HTERT RPE-1 (cell line): ENCODE data around the gene CLEC4A.
"Not testable (repeated sequence)": the region's sequence is repeated elsewhere in the genome, so short reads cannot be mapped to it uniquely, and the experiment has no call there.

ENCODE experiments used
- in situ Hi-C: fragments of 300-500 bp; cut with MboI; formaldehyde crosslinking; loops from 4 replicates; pipeline ENCODE4 v1.14.3; 2020; ENCODE audit warnings: low sequenced_read_pairs

The CLEC4A gene

DNA sequence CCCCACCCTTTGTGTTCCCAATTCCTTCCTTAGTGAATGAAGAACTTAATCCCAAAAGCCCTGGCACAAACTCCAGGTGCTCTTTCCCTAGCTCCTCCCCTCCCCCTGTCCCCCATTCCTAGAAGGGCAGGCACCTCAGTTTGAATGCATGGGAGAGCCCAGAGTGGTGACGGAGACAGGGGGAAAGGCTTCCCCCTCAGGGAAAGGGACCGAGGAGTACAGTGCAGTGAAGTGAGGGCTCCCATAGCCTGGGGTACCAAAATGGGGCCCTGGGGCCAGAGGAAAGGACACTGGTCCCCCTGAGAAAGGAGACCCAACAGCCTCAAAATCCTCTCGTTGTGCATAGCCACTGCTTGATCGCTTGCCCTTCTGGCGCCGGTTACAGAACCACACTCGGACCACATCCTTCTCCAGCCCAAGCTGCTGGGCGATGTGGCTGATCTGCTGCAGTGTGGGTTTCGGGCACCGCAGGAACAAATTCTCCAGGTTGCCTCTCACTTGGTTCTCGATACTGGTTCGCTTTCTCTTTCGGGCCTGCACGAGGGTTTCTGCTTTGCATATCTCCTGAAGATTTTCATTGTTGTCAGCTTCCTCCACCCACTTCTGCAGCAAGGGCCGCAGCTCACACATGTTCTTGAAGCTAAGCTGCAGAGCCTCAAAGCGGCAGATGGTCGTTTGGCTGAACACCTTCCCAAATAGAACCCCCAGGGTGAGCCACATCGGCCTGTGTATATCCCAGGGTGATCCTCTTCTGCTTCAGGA, 10.4 kb downstream of the CLEC4A start:
- in situ Hi-C loops: not testable (repeated sequence)

DNA sequence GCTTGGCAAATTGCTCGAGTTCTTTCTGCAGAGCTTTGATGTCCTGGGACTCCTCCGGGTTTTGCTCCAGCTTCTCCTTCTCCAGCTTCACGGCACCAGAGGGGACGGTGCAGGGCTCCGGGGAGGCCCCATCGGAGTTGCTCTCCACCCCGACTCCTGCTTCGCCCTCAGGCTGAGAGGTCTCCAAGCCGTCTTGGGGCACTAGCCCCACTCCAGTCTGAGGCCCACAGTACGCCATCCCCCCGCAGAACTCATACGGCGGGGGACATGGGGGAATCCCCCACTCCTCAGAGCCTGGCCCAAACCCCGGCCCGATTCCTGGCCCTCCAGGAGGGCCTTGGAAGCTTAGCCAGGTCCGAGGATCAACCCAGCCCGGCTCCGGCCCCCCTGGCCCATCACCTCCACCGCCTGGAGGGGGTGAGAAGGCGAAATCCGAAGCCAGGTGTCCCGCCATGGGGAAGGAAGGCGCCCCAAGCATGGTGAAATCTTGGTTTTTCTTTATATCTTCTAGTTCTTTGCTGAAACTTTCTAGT, 11.0 kb downstream of the CLEC4A start:
- in situ Hi-C loops: not testable (repeated sequence)

DNA sequence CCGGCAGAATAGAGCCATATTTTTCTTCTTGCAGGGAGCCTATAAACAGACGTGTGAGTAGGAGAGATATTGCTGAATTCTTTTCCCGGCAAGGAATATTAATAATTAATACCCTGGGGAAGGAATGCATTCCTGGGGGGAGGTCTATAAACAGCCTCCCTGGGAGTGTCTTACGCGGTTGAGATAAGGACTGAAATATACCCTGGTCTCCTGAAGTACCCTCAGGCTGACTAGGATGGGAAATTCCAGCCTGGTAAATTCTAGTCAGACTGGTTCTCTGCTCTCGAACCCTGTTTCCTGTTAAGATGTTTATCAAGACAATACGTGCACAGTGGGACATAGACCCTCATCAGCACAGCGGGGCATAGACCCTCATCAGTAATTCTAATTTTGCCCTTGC, 18.2 kb downstream of the CLEC4A start:
- in situ Hi-C loops: not testable (repeated sequence)

DNA sequence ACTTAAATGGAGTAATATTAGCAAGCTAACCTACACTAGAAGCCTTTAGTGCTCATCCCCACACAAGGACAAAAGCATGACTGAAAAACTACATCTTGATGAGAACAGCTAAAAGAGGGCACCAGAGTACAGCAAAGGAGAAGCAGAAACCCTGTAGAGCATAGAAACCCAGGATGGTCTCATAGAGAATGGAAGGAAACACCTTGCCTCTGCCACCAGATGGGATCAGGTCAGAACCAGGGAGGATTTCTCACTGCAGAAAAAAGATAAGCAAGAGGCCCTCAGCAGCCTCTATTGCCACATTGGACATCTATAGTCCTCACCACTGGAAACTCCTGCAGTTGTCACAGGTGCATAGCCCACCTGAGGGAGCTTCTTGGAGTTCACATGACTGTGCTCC, 19.8 kb downstream of the CLEC4A start:
- in situ Hi-C loops: no loop called here

DNA sequence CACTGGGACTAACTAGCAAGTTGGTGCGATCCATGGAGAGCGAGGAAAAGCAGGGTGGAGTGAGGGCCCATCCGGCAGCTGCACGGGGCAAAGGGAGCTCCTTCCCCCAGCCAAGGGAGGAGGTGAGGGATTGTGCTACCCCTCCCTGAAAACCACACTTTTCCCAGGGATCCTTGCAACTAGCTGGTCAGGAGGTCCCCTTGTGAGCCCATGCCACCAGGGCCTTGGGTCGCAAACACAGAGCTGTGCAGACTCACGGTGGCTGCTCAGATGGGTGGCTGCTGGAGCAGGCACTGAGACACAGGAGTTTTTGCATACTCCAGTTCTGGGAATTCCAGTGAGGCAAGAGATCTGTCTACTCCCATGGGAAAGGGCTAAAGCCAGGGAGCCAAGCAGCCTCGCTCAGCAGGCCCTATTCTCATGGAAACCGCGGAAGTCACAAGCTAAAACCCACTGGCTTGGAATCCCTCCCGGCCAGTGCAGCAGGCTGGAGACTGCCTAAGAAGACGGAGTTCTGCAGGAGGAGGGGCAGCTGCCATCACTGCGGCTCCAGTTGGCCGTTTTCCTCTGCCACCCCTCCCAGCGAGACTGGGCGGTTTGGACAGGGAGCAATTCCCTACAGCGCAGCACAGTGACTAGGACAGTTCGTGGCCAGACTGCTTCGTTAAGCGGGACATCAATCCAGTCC, 22.5 kb downstream of the CLEC4A start:
- in situ Hi-C loops: no loop called here

DNA sequence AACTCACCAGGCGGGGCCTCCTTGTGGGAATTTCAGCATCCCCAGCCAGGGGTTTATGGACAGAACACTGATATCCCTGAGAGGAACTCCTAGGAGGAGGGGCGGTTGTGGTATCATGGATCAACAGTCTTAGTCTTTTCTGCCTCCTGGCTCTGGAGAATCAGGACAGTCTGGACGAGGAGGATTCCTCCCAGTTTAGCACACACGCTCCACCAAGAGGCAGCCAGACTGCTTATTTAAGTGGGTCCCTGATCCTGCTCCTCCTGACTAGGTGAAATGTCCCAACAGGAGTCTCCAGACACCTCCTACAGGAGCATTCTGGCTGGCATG, 23.0 kb downstream of the CLEC4A start:
- in situ Hi-C loops: no loop called here

DNA sequence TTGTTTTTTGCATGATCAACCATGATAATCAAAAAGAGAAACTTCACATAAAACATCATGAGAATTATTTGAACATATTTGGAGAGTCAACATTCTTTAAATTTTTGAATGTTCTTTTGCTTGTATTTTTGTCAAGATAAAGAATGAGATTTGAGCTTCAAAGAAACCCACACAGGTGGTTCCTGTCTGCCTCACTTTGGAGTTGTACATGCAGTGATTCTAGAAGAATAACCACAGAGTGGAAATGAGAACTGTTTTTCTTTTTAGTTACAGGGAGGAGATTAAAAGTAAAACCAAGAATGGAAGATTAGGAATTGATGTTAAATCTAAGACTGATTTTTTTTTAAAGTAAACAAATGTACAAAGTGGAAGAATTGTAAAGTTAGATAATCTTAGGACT, 31.1 kb downstream of the CLEC4A start:
- in situ Hi-C loops: no loop called here

DNA sequence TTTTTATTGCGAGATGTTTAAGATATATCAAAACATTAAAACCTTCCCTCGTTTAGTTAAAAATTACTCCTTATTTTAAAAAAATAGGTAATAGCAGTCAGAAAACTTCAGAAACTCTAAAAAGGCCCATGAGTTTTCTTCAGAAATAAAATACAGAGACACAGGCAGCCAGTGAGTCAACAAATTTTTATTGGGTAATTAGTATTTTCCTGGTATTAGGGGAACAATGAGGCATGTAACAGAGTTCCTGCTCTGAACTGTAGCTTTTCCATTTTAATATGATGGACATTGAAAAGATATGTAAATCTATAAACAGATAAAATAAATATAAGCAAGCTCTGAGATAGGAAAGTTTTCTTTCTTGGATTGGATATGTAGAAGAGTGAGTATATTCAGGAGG, 33.0 kb downstream of the CLEC4A start:
- in situ Hi-C loops: no loop called here

DNA sequence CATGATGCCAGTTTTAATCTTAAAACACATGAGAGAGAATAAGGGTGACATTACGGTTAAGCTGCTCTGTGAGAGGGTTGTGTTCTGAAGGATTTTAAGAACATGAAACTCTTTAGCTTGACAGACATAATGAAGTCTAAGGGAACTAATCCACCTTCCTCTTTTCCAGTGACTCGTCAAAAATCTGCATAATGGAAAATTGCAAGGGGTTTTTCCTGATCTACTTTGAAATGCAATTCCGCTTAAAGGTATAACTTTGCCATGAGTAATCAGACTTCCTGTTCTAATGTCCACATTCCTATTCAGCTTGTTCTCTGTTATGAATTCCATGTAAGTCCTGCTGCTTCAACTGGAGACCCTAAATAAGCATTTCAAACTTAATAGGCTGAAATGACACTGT, 33.4 kb downstream of the CLEC4A start, which contains the start of gene ZNF705A:
Gene ZNF705A (plus strand): TSS at position 171 of the 400 bp plus-strand sequence. CDS start 15,611 bp downstream, outside the sequence.
- in situ Hi-C loops: no loop called here

DNA sequence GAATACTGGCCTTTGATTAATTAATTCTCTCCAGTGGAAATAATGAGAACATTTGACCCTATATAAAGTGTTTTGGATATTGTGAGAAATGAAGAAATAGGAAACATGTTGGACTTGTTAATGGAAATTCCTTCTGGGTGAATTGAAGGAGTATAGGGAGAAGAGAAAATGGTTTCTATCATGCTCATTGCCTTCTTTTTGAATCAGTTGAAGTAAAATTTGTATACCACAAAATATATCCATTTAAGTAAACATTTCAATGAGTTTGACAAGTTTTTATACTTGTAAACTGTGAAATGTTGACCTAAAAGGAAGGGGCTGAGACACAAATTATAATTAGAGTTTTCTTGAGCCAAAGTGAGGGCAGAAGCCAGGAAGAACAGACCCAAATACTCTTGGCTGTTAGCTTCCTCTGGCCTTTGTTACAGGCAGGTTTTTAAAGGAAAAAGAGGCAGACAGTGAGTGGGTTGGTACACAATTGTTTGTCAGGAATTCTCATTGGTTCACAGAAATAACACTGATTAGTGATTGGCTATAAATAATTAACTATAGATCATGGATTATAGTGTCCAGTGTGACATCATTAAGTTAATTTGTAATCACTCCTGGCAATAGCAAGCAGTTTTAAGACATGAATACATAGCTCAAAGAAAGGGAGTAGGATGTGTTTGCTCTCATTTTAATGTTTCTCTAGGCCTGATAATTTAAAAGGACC, 34.2 kb downstream of the CLEC4A start:
- in situ Hi-C loops: no loop called here

DNA sequence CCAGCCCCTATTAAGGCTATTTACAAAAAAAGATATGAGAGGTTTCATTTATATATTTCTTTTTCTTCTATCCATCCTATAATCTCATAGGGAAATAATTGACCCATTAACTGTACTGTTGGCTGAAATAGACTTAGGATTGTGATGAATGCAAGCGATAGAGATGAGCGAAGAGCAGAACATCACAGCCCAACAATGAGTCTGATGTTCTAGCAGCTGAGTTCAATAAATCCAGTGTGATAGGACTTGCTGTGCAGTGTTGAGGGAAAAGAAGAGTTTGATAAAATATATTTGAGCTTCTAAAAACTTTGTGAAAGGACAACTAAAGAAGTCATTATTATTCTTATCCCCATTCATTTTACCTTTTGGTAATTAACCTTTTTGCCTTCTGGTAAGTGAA, 49.5 kb downstream of the CLEC4A start:
- in situ Hi-C loops: not testable (repeated sequence)

DNA sequence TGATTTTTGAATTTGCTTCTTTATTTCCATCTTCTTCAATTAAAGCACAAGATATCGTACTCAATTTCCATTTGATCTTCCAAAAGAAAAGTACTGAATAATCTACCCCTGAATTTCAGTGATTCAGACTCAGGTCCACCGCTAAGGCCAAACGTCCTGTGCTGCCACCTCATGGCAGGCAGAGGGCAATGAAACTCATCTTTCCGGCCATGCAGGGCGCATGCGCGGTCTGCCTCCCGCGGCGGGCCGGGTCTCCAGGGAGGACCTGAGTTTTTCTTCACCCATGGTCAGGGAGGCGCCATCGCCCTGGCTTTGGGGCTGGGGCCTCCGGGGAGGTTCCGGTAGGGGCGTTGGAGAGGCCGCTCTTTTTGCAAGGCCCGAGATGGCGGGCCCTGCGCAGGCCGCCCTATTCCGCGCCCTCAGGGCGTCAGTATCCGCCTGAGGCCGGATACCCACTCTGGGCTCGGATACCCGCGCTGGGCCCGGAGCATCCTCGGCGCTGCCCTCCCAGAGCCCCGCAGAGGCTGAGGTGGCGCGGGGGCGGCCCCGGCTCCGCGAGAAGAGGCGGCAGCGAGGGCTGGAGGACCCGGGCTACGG, 56.7 kb downstream of the CLEC4A start:
- in situ Hi-C loops: not testable (repeated sequence)

DNA sequence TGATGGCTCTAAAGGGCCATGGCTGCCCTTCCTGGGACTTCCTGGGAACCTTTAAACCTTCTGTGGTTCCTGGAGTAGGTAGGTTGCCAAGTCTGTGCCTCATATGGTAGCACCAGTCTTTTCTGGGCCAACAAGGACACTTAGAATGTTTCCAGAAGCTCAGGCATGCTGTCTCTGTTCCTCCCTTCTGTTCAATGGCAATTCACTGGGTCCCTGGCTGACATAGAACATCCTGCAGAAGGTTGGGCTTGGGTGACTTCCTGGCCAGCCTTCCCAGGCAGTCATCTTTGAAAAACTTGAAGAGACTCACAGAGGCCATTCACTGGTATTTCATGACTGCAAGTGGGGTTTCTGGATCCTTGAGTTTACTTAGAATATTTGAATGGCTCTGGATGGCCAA, 57.9 kb downstream of the CLEC4A start:
- in situ Hi-C loops: not testable (repeated sequence)

DNA sequence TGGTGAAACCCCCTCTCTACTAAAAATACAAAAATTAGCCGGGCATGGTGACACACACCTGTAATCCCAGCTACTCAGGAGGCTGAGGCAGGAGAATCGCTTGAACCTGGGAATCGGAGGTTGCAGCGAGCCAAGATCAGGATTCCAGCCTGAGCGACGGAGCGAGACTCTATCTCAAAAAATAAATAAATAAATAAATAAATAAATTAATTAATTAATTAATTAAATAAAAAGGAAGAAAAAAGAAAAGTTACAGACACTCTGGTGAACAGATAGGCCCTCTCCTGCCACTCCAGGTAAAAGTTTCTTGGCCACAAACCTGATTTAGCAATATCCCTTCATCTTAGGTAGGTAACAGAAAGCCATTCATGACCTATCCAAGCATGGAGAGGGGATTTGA, 59.5 kb downstream of the CLEC4A start:
- in situ Hi-C loops: not testable (repeated sequence)

DNA sequence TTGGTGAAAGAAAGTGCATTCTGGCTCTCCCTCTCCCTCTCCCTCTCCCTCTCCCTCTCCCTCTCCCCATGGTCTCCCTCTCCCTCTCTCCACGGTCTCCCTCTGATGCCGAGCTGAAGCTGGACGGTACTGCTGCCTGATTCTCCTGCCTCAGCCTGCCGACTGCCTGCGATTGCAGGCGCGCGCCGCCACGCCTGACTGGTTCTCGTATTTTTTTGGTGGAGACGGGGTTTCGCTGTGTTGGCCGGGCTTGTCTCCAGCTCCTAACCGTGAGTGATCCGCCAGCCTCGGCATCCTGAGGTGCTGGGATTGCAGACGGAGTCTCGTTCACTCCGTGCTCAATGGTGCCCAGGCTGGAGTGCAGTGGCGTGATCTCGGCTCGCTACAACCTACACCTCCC, 59.9 kb downstream of the CLEC4A start:
- in situ Hi-C loops: not testable (repeated sequence)

DNA sequence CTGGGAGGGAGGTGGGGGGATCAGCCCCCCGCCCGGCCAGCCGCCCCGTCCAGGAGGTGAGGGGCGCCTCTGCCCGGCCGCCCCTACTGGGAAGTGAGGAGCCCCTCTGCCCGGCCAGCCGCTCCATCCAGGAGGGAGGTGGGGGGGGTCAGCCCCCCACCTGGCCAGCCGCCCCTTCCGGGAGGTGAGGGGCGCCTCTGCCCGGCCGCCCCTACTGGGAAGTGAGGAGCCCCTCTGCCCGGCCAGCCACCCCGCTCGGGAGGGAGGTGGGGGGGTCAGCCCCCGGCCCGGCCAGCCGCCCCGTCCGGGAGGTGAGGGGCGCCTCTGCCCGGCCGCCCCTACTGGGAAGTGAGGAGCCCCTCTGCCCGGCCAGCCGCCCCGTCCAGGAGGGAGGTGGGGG, 60.8 kb downstream of the CLEC4A start:
- in situ Hi-C loops: not testable (repeated sequence)

DNA sequence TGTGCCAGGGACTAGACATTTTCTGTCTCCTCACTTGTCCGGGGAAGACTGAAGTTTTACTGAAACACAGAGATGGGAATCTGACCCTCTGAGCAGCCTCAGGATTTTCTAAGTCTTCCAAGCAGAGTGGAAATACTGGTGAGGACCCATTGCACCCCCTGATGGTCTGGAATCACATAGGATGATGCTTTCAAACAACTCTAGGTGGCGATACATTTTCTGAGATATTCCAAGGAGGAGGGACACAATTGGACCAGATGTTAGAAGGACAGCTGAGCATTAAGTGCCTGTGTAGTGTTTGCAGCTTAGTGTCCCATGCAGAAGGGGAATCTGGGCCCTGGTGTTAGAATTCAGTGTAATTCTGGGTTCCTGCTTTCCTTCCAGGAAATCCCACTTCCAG, 64.7 kb downstream of the CLEC4A start:
- in situ Hi-C loops: not testable (repeated sequence)
